ENCODE data around the gene TMEM164. TPM values are rescaled to one million over a fixed set of nuclear protein-coding genes. Genes with fewer than 3 reads are reported as not detected.

TMEM164 gene
- total RNA-seq, 3 donors from 2014 or later (not counting 1 experiment from before 2014, with no cell fraction given), result 18.9 to 80.6 (median 30.6) TPM

- H3K27ac Mint-ChIP-seq, result no peak overlapping the region
- Histone ChIP-seq H3K4me3 (ENCODE audit: low read length) (no peak overlapping the region), H3K4me1 (ENCODE audit: control insufficient read depth, insufficient read depth, low read length) (no peaks in the 10 kb centered on the region), H3K27ac (ENCODE audit: low read length) (no peak overlapping the region), H3K36me3 (ENCODE audit: control insufficient read depth, insufficient read depth, low read length) (no peaks in the 10 kb centered on the region), H3K9me3 (ENCODE audit: control insufficient read depth, insufficient read depth, low read length) (no peaks in the 10 kb centered on the region), H3K27me3 (ENCODE audit: control insufficient read depth, insufficient read depth, low read length) (no peaks in the 10 kb centered on the region)
- whole genome bisulfite sequencing (ENCODE audit: insufficient coverage), result 88% methylated on average over 3 of the region's 5 CpGs
- H3K4me3 Mint-ChIP-seq, result no peak overlapping the region
- ATAC-seq, result no peak
- peaks cover 0 to 7% of the 10 kb centered on the region in 2 donors for H3K4me1 Mint-ChIP-seq
- H3K36me3 Mint-ChIP-seq, result no peaks in the 10 kb centered on the region
- no peak for TF ChIP-seq CTCF (IDR thresholded peaks at IDR 0.05)
- DNase-seq, result no peak
- intact Hi-C loops (cut with micrococcal nuclease), result no loop called here
- peaks cover 0 to 10% of the 10 kb centered on the region in 2 donors for H3K27me3 Mint-ChIP-seq (ENCODE audit: low read depth in 2 of 2)
- H3K9me3 Mint-ChIP-seq, result no peaks in the 10 kb centered on the region
These were observed 207.7 kb downstream of the TMEM164 start for GRCh38 chrX:110210417-110211139.

GRCh38 chrX:110211340-110211739 lies 208.4 kb downstream of the TMEM164 start:
- H3K9me3 ChIP-seq (ENCODE audit: control insufficient read depth, insufficient read depth, low read length), result no peaks in the 10 kb centered on the region
- H3K4me1 ChIP-seq (ENCODE audit: control insufficient read depth, insufficient read depth, low read length), result no peaks in the 10 kb centered on the region
- no peaks in the 10 kb centered on the region for H3K9me3 Mint-ChIP-seq
- no peak overlapping the region for H3K4me3 ChIP-seq (ENCODE audit: low read length)
- no peak for TF ChIP-seq CTCF (IDR thresholded peaks at IDR 0.05)
- H3K4me1 Mint-ChIP-seq, result peaks cover 0 to 7% of the 10 kb centered on the region in 2 donors
- no peaks in the 10 kb centered on the region for H3K36me3 Mint-ChIP-seq
- no peak overlapping the region for H3K4me3 Mint-ChIP-seq
- no peak overlapping the region for H3K27ac ChIP-seq (ENCODE audit: low read length)
- no peaks in the 10 kb centered on the region for H3K27me3 ChIP-seq (ENCODE audit: control insufficient read depth, insufficient read depth, low read length)
- DNase-seq (no peak), ATAC-seq (no peak)
- H3K27ac Mint-ChIP-seq, result no peak overlapping the region
- H3K27me3 Mint-ChIP-seq (ENCODE audit: low read depth in 2 of 2), result peaks cover 0 to 10% of the 10 kb centered on the region in 2 donors
- 100% methylated on average over 1 of the region's 1 CpG for WGBS (ENCODE audit: insufficient coverage)
- intact Hi-C loops (cut with micrococcal nuclease), result no loop called here
- H3K36me3 ChIP-seq (ENCODE audit: control insufficient read depth, insufficient read depth, low read length), result no peaks in the 10 kb centered on the region

GRCh38 chrX:110212299-110212698 lies 209.4 kb downstream of the TMEM164 start:
- Mint-ChIP-seq H3K4me3 (no peak overlapping the region), H3K4me1 (peaks cover 2% of the 10 kb centered on the region in 2 donors)
- no peak for TF ChIP-seq CTCF (IDR thresholded peaks at IDR 0.05)

GRCh38 chrX:110213183-110213582 lies 210.3 kb downstream of the TMEM164 start:
- DNase-seq, result no peak
- Histone ChIP-seq H3K9me3 (ENCODE audit: control insufficient read depth, insufficient read depth, low read length) (no peaks in the 10 kb centered on the region), H3K36me3 (ENCODE audit: control insufficient read depth, insufficient read depth, low read length) (no peaks in the 10 kb centered on the region), H3K4me1 (ENCODE audit: control insufficient read depth, insufficient read depth, low read length) (no peaks in the 10 kb centered on the region), H3K4me3 (ENCODE audit: low read length) (no peak overlapping the region), H3K27me3 (ENCODE audit: control insufficient read depth, insufficient read depth, low read length) (no peaks in the 10 kb centered on the region), H3K27ac (ENCODE audit: low read length) (no peak overlapping the region)
- peaks cover 0 to 10% of the 10 kb centered on the region in 2 donors for H3K27me3 Mint-ChIP-seq (ENCODE audit: low read depth in 2 of 2)
- intact Hi-C loops (cut with micrococcal nuclease), result no loop called here
- no peak for TF ChIP-seq CTCF (IDR thresholded peaks at IDR 0.05)
- H3K36me3 Mint-ChIP-seq, result no peaks in the 10 kb centered on the region
- no CpG with 5 or more reads among the region's 1 CpG for WGBS (ENCODE audit: insufficient coverage)
- ATAC-seq, result no peak
- H3K9me3 Mint-ChIP-seq, result no peaks in the 10 kb centered on the region
- no peak overlapping the region for H3K27ac Mint-ChIP-seq
- peaks cover 6 to 11% of the 10 kb centered on the region in 2 donors for H3K4me1 Mint-ChIP-seq
- no peak overlapping the region for H3K4me3 Mint-ChIP-seq

More at GRCh38 chrX:110212299-110212698, 209.4 kb downstream of the TMEM164 start:
- ATAC-seq (no peak), DNase-seq (no peak)
- Mint-ChIP-seq H3K27ac (no peak overlapping the region), H3K9me3 (no peaks in the 10 kb centered on the region), H3K36me3 (no peaks in the 10 kb centered on the region), H3K27me3 (ENCODE audit: low read depth in 2 of 2) (peaks cover 0 to 10% of the 10 kb centered on the region in 2 donors)
- no peak overlapping the region for H3K27ac ChIP-seq (ENCODE audit: low read length)
- no peaks in the 10 kb centered on the region for H3K36me3 ChIP-seq (ENCODE audit: control insufficient read depth, insufficient read depth, low read length)
- H3K4me3 ChIP-seq (ENCODE audit: low read length), result no peak overlapping the region
- no peaks in the 10 kb centered on the region for H3K27me3 ChIP-seq (ENCODE audit: control insufficient read depth, insufficient read depth, low read length)
- intact Hi-C loops (cut with micrococcal nuclease), result no loop called here
- no peaks in the 10 kb centered on the region for H3K4me1 ChIP-seq (ENCODE audit: control insufficient read depth, insufficient read depth, low read length)
- no peaks in the 10 kb centered on the region for H3K9me3 ChIP-seq (ENCODE audit: control insufficient read depth, insufficient read depth, low read length)
- WGBS (ENCODE audit: insufficient coverage), result 93% methylated on average over 2 of the region's 3 CpGs
